Activated CD8-positive, alpha-beta memory T cell treated with anti-CD3 and anti-CD28 coated beads, Interleukin-2, amount 50 U/mL, for 48 hours (primary cell): ENCODE results near the gene HEBP2.

Source experiments
- DNase-seq: peaks from one replicate; pipeline ENCODE4 v3.0.0-alpha.2; 2020

The HEBP2 gene

GRCh38 chr6:138455746-138456400 is 51.9 kb downstream of the HEBP2 start:
- no peak for DNase-seq

GRCh38 chr6:138456401-138456790 is 52.4 kb downstream of the HEBP2 start:
- no peak for DNase-seq

DNA sequence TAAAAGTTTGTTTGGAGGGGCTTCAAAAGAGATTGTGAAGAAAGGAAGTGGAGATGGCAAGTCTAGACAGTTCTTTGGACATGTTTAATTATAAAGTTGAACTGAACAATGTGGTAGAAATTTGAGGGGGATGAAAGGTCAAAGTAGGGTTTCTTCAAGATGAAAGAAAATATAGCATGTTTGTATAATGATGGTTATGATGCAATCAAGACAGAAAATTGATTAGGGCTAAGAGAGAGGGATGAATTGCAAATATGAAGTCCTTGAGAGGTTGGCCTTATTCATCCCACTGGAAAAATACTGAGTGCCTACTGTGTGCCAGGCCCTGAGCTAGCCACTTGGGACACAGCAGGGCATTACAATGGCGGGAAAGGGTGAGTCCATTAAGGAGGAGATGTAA is 57.6 kb downstream of the HEBP2 start:
- DNase-seq = no peak

DNA sequence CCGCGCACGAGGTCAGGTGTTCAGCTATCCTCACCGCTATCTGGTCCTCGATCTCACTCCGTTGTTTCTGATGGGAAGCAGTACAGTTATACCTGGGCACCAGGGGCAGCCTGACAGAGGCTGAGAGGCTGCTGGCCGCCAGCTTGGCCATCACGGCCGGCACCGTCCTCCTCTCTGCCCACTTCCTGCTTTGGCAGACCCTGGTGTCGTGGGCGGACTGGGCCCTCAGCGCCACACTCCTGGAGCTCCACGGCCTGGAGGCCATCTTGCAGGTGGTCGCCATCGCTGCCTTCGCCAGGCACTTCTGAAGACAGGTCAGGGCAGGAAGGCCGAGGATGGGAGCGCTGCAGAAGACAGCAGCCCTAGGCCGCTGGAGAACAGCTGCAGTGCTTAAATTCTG is 60.1 kb downstream of the HEBP2 start:
- DNase-seq = no peak

DNA sequence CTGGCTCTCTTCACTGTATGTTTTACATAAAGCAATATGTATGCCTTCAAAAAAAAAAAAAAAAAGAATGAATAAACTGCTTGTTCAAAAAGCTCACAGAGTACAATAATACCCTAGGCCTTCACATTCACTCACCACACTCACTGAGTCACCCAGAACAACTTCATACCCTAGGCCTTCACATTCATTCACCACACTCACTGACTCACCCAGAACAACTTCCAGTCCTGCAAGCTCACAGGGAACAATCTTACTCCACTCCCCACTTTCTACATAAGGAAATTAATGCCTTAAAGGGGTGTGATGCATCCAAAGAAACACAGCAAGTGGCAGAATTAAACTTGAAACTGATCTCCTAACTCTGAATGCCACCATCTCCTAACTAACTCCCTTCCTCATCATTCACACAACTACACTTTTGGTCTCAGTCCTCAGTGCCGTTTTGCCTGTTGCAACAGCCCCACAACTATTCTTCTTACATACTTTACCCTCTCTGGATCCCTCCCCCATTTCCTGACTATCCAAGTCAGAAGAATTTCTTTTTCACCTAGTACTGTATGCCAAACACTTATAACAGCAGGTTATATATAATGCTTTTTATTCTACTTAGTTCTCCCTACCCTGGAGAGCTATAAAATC is 61.1 kb downstream of the HEBP2 start:
- DNase-seq = no peak

GRCh38 chr6:138467901-138468300 is 63.9 kb downstream of the HEBP2 start:
- no peak for DNase-seq

DNA sequence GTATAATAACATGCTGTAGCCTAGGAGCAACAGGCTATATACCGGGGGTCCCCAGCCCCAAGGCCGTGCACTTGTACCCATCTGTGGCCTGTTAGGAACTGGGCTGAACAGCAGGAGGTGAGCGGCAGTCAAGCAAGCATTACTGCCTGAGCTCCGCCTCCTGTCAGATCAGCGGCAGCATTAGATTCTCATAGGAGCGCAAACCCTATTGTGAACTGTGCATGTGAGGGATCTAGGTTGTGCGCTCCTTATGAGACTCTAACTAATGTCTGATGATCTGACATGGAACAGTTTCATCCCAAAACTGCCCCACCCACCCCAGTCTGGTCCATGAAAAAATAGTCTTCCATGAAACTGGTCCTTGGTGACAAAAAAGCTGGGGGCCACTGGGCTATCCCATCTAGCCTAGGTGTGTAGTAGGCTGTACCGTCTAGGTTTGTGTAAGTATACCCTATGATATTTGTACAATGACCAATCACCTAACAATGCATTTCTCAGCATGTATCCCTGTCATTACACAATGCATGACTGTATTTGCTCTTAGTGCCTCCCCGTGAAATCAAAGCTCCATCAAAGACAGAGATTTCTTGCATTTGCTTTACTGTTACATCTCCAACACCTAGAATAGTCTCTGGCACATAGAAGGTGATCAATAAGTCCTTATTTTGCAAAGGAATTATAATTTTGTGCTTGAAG is 64.4 kb downstream of the HEBP2 start:
- DNase-seq = no peak
